HEK293 (cell line): ENCODE measurements around the gene ITGB8.

Source experiments
- CTCF ChIA-PET: fragments of 350-600 bp; formaldehyde crosslinking; extraction: SDS; loops from one replicate; lab custom pipeline; 2021; ENCODE audit warnings: antibody characterized with exemption; lab: Yijun Ruan, JAX
- POLR2A ChIA-PET: fragments of 300-600 bp; formaldehyde crosslinking; extraction: SDS; loops from one replicate; lab custom pipeline; 2020; ENCODE audit warnings: antibody characterized with exemption, inconsistent platforms; lab: Yijun Ruan, JAX
- H3K27ac ChIP-seq: fragments of 200-500 bp; sonication (Bioruptor generic); 2 replicates; pipeline ENCODE4 v1.5.1; 2014; ENCODE audit warnings: low read depth, low read length, control low read depth, inconsistent platforms; ENCODE audit errors: extremely low read depth
- H3K36me3 ChIP-seq, 2 experiments: fragments of 200-500 bp in 1 of 2; sonication (Bioruptor generic) in 1 of 2; 1 replicate in 1 of 2; 2 replicates in 1 of 2; pipeline ENCODE4 v1.5.1; 2014 to 2017; ENCODE audit warnings: inconsistent platforms in 2 of 2, low read length in 2 of 2; ENCODE audit not compliant: control insufficient read depth in 2 of 2, insufficient read depth in 1 of 2
- H3K4me1 ChIP-seq: fragments of 200-500 bp; sonication (Bioruptor generic); 2 replicates; pipeline ENCODE4 v1.5.1; 2014; ENCODE audit warnings: mild to moderate bottlenecking, low read length, inconsistent platforms; ENCODE audit not compliant: control insufficient read depth, insufficient read depth
- H3K4me3 ChIP-seq: 2 replicates; pipeline ENCODE4 v1.5.1; 2011; ENCODE audit warnings: low read depth, mild to moderate bottlenecking, control low read depth, low read length, moderate library complexity
- H3K9me3 ChIP-seq: fragments of 200-500 bp; sonication (Bioruptor generic); 2 replicates; pipeline ENCODE4 v1.5.1; 2014; ENCODE audit warnings: low read depth, low read length, inconsistent platforms; ENCODE audit not compliant: control insufficient read depth, insufficient read depth
- GFI1B ChIP-seq: fragments of 450-650 bp; formaldehyde crosslinking; IDR thresholded peaks from 2 replicates; pipeline ENCODE4 v1.5.1; 2016; ENCODE audit warnings: missing biosample characterization, missing genetic modification characterization
- HOXC10 ChIP-seq: sonication (generic); formaldehyde crosslinking; IDR thresholded peaks from 2 replicates; pipeline ENCODE4 v1.8.1; 2023; ENCODE audit warnings: mild to moderate bottlenecking, missing genetic modification reagents
- KLF16 ChIP-seq: fragments of 450-650 bp; formaldehyde crosslinking; IDR thresholded peaks from 2 replicates; pipeline ENCODE4 v1.5.1; 2017; ENCODE audit warnings: missing biosample characterization, missing genetic modification characterization
- OSR2 ChIP-seq: fragments of 450-650 bp; formaldehyde crosslinking; IDR thresholded peaks from 2 replicates; pipeline ENCODE4 v1.5.1; 2016; ENCODE audit warnings: missing biosample characterization, missing genetic modification characterization
- PATZ1 ChIP-seq: fragments of 450-650 bp; formaldehyde crosslinking; IDR thresholded peaks from 2 replicates; pipeline ENCODE4 v1.5.1; 2016; ENCODE audit warnings: missing biosample characterization, missing genetic modification characterization
- PRDM10 ChIP-seq: fragments of 450-650 bp; formaldehyde crosslinking; IDR thresholded peaks from 2 replicates; pipeline ENCODE4 v1.5.1; 2016; ENCODE audit warnings: missing biosample characterization, missing genetic modification characterization
- SCRT2 ChIP-seq: fragments of 450-650 bp; formaldehyde crosslinking; IDR thresholded peaks from 2 replicates; pipeline ENCODE4 v1.5.1; 2016; ENCODE audit warnings: missing biosample characterization, missing genetic modification characterization
- WT1 ChIP-seq: fragments of 450-650 bp; formaldehyde crosslinking; IDR thresholded peaks from 2 replicates; pipeline ENCODE4 v1.5.1; 2016; ENCODE audit warnings: missing biosample characterization, missing genetic modification characterization
- ZBTB6 ChIP-seq: fragments of 450-650 bp; formaldehyde crosslinking; IDR thresholded peaks from 2 replicates; pipeline ENCODE4 v1.5.1; 2017; ENCODE audit warnings: missing biosample characterization, missing genetic modification characterization
- ZBTB7A ChIP-seq: fragments of 450-650 bp; formaldehyde crosslinking; IDR thresholded peaks from 2 replicates; pipeline ENCODE4 v1.5.1; 2016; ENCODE audit warnings: low read depth, missing biosample characterization, missing genetic modification characterization
- ZNF133 ChIP-seq: fragments of 450-650 bp; formaldehyde crosslinking; IDR thresholded peaks from 2 replicates; pipeline ENCODE4 v1.5.1; 2016; ENCODE audit warnings: missing biosample characterization, missing genetic modification characterization
- ZNF155 ChIP-seq: fragments of 450-650 bp; formaldehyde crosslinking; IDR thresholded peaks from 2 replicates; pipeline ENCODE4 v1.5.1; 2016; ENCODE audit warnings: missing biosample characterization, missing genetic modification characterization
- ZNF223 ChIP-seq: fragments of 450-650 bp; formaldehyde crosslinking; IDR thresholded peaks from 2 replicates; pipeline ENCODE4 v1.5.1; 2016; ENCODE audit warnings: missing biosample characterization, missing genetic modification characterization
- ZNF311 ChIP-seq: fragments of 450-650 bp; formaldehyde crosslinking; IDR thresholded peaks from 2 replicates; pipeline ENCODE4 v1.5.1; 2017; ENCODE audit warnings: missing biosample characterization, missing genetic modification characterization, borderline replicate concordance
- ZNF394 ChIP-seq: fragments of 450-650 bp; formaldehyde crosslinking; IDR thresholded peaks from 2 replicates; pipeline ENCODE4 v1.5.1; 2016; ENCODE audit warnings: missing biosample characterization, missing genetic modification characterization, mild to moderate bottlenecking, moderate library complexity, borderline replicate concordance
- ZNF549 ChIP-seq: fragments of 450-650 bp; IDR thresholded peaks from 2 replicates; pipeline ENCODE4 v1.5.1; 2018; ENCODE audit warnings: missing biosample characterization, missing genetic modification characterization, mild to moderate bottlenecking, inconsistent platforms, moderate library complexity
- ZNF660 ChIP-seq: fragments of 450-650 bp; IDR thresholded peaks from 2 replicates; pipeline ENCODE4 v1.5.1; 2018; ENCODE audit warnings: missing biosample characterization, mild to moderate bottlenecking, missing genetic modification characterization
- ZSCAN23 ChIP-seq: fragments of 450-650 bp; formaldehyde crosslinking; IDR thresholded peaks from 2 replicates; pipeline ENCODE4 v1.5.1; 2016; ENCODE audit warnings: missing biosample characterization, missing genetic modification characterization
- ZXDB ChIP-seq: fragments of 450-650 bp; formaldehyde crosslinking; IDR thresholded peaks from 2 replicates; pipeline ENCODE4 v1.5.1; 2016; ENCODE audit warnings: missing biosample characterization, missing genetic modification characterization

Gene ITGB8

GRCh38 chr7:20441991-20442441, 111.3 kb downstream of the ITGB8 start (continued):
- TF ChIP-seq ZXDB (tag by site-specific recombination) (0 out of 2 replicates have a peak, but pooled peaks have one; percentile 23), HOXC10 (no peak), ZNF660 (tag by site-specific recombination) (no peak)

- POLR2A ChIA-PET: no interaction called here
- no peak overlapping the region for H3K4me3 ChIP-seq
- no peak overlapping the region for H3K27ac ChIP-seq
- CTCF ChIA-PET: no interaction called here
- H3K9me3 ChIP-seq: no peaks in the 10 kb centered on the region
- TF ChIP-seq PRDM10 (tag by site-specific recombination) (no peak), GFI1B (tag by site-specific recombination) (no peak), ZBTB6 (no peak), ZNF311 (tag by site-specific recombination) (no peak), PATZ1 (tag by site-specific recombination) (no peak), ZNF394 (tag by site-specific recombination) (no peak), ZNF549 (tag by site-specific recombination) (no peak), ZNF223 (tag by site-specific recombination) (no peak), SCRT2 (tag by site-specific recombination) (no peak), ZNF155 (tag by site-specific recombination) (no peak), ZBTB7A (no peak), OSR2 (tag by site-specific recombination) (no peak), WT1 (tag by site-specific recombination) (no peak), ZSCAN23 (tag by site-specific recombination) (no peak), KLF16 (no peak), ZNF133 (tag by site-specific recombination) (no peak)
- peaks cover 17% of the 10 kb centered on the region for H3K4me1 ChIP-seq
- H3K36me3 ChIP-seq: no peaks in the 10 kb centered on the region
Measured at GRCh38 chr7:20442951-20443350, 112.3 kb downstream of the ITGB8 start.
